GM23338 (cell line): ENCODE data around the gene HMG20B. TPM values are rescaled to one million over a fixed set of nuclear protein-coding genes. Genes with fewer than 3 reads are reported as not detected.

Experiments
- polyA plus RNA-seq: library from polyadenylated mRNA; unstranded; fragments of >200 nt; fragmentation: Nextera tagmentation; extraction: Ambion mirVana; gene quantifications from 2 replicates; pipeline ENCODE4 v1.2.1, GENCODE V29; 2016
- small RNA-seq: library from RNA; depleted of rRNA; stranded (forward); fragments of <200 nt; gene quantifications from one replicate; pipeline ENCODE3, GENCODE V24; 2014; ENCODE audit warnings: low replicate concordance
- total RNA-seq: library from RNA; depleted of rRNA; stranded (reverse); fragments of >200 nt; shearing (Covaris generic); gene quantifications from 2 replicates; pipeline ENCODE4 v1.2.3, GENCODE V29; 2014; rRNA removed

Gene HMG20B
- total and polyA plus RNA-seq, 2 experiments from 2014 or later: 74.1 to 130 TPM

Small RNA genes within 50 kb of the gene (small RNA-seq; reads per million reads assigned to genes)
- not detected for gene AC005786.1

Other genes with a start within 250 kb of the HMG20B start
- 0.58 and 1.3 TPM in 2 replicates for gene NFIC, start 206.4 kb upstream of the HMG20B start, total RNA-seq
- 5.3 and 8.2 TPM in 2 replicates for gene NFIC, start 206.4 kb upstream of the HMG20B start, polyA plus RNA-seq
- 4.7 and 5.0 TPM in 2 replicates for gene SMIM24, start 92.4 kb upstream of the HMG20B start, total RNA-seq
- 19.0 and 21.5 TPM in 2 replicates for gene SMIM24, start 92.4 kb upstream of the HMG20B start, polyA plus RNA-seq
- gene SMIM44, start 89.5 kb upstream of the HMG20B start, total RNA-seq: not detected in 2 replicates
- not detected in 2 replicates for gene SMIM44, start 89.5 kb upstream of the HMG20B start, polyA plus RNA-seq
- gene DOHH, start 72.3 kb upstream of the HMG20B start, total RNA-seq: 34.1 and 34.7 TPM in 2 replicates
- 19.0 TPM in 2 replicates for gene DOHH, start 72.3 kb upstream of the HMG20B start, polyA plus RNA-seq
- gene FZR1, start 66.6 kb upstream of the HMG20B start, total RNA-seq: 38.4 and 39.2 TPM in 2 replicates
- 12.9 and 16.1 TPM in 2 replicates for gene FZR1, start 66.6 kb upstream of the HMG20B start, polyA plus RNA-seq
- not detected in 2 replicates for gene TEKTIP1, start 33.8 kb upstream of the HMG20B start, total RNA-seq
- gene TEKTIP1, start 33.8 kb upstream of the HMG20B start, polyA plus RNA-seq: 0.50 TPM in 1 of 2 replicates, not detected in the other
- 75.5 and 91.1 TPM in 2 replicates for gene MFSD12, start 15.4 kb upstream of the HMG20B start, total RNA-seq
- gene MFSD12, start 15.4 kb upstream of the HMG20B start, polyA plus RNA-seq: 35.3 and 36.1 TPM in 2 replicates
- 0.59 and 1.6 TPM in 2 replicates for gene GIPC3, start 12.5 kb downstream of the HMG20B start, total RNA-seq
- gene GIPC3, start 12.5 kb downstream of the HMG20B start, polyA plus RNA-seq: 0.26 and 0.48 TPM in 2 replicates
- 0.73 and 0.82 TPM in 2 replicates for gene TBXA2R, start 33.9 kb downstream of the HMG20B start, total RNA-seq
- gene TBXA2R, start 33.9 kb downstream of the HMG20B start, polyA plus RNA-seq: 0.42 and 0.47 TPM in 2 replicates
- 47.4 and 47.7 TPM in 2 replicates for gene CACTIN, start 53.8 kb downstream of the HMG20B start, total RNA-seq
- gene CACTIN, start 53.8 kb downstream of the HMG20B start, polyA plus RNA-seq: 14.3 and 16.9 TPM in 2 replicates
- gene PIP5K1C, start 127.5 kb downstream of the HMG20B start, total RNA-seq: 35.2 and 46.7 TPM in 2 replicates
- gene PIP5K1C, start 127.5 kb downstream of the HMG20B start, polyA plus RNA-seq: 11.8 and 13.5 TPM in 2 replicates
- gene TJP3, start 135.4 kb downstream of the HMG20B start, total RNA-seq: 19.8 and 23.9 TPM in 2 replicates
- gene TJP3, start 135.4 kb downstream of the HMG20B start, polyA plus RNA-seq: 14.1 and 18.2 TPM in 2 replicates
- 31.8 and 56.1 TPM in 2 replicates for gene APBA3, start 188.7 kb downstream of the HMG20B start, total RNA-seq
- gene APBA3, start 188.7 kb downstream of the HMG20B start, polyA plus RNA-seq: 16.6 and 17.2 TPM in 2 replicates
- gene MRPL54, start 189.7 kb downstream of the HMG20B start, total RNA-seq: 29.7 and 47.3 TPM in 2 replicates
- 89.9 and 93.1 TPM in 2 replicates for gene MRPL54, start 189.7 kb downstream of the HMG20B start, polyA plus RNA-seq
- not detected in 2 replicates for gene RAX2, start 199.3 kb downstream of the HMG20B start, total RNA-seq
- 0.13 TPM in 1 of 2 replicates, not detected in the other for gene RAX2, start 199.3 kb downstream of the HMG20B start, polyA plus RNA-seq
- gene MATK, start 213.4 kb downstream of the HMG20B start, total RNA-seq: 21.4 and 30.3 TPM in 2 replicates
- 13.4 and 14.1 TPM in 2 replicates for gene MATK, start 213.4 kb downstream of the HMG20B start, polyA plus RNA-seq